Caco-2 (cell line): ENCODE measurements around the gene SMC4. TPM values are rescaled to one million over a fixed set of nuclear protein-coding genes. Genes with fewer than 3 reads are reported as not detected.

Experiments used
- BruUV-seq: library from RNA; stranded (reverse); fragments of 400-500 nt; replicated peaks from 2 replicates; lab custom pipeline; 2021; lab: Mats Ljungman, UMichigan
- CTCF ChIA-PET: fragments of 300-600 bp; sonication (Branson Sonifier 250); formaldehyde crosslinking; loops from one replicate; lab custom pipeline; 2022; ENCODE audit warnings: antibody characterized with exemption; lab: Charles Lee
- POLR2A ChIA-PET: fragments of 300-600 bp; sonication (Branson Sonifier 250); formaldehyde crosslinking; loops from one replicate; lab custom pipeline; 2022; ENCODE audit warnings: antibody characterized with exemption; lab: Charles Lee
- DNase-seq, 2 experiments: peaks; one replicate each; pipeline versions ENCODE4 v3.0.0 to v3.0.0-alpha.2; 2020 to 2022
- H3K27me3 ChIP-seq: replicated peaks from 2 replicates; pipeline ENCODE4 v1.6.0; 2011; ENCODE audit warnings: low read length; ENCODE audit not compliant: control insufficient read depth, insufficient read depth
- H3K36me3 ChIP-seq: 2 replicates; pipeline ENCODE4 v1.5.1; 2011; ENCODE audit warnings: low read length; ENCODE audit not compliant: control insufficient read depth, insufficient read depth
- H3K4me1 ChIP-seq: fragments of 250-450 bp; sonication (Bioruptor Pico); 2 replicates; pipeline ENCODE4 v1.5.1; 2020; ENCODE audit warnings: mild to moderate bottlenecking
- H3K4me3 ChIP-seq: 2 replicates; pipeline ENCODE4 v1.5.1; 2011; ENCODE audit warnings: low read depth, mild to moderate bottlenecking, control low read depth, low read length
- H3K9me3 ChIP-seq: fragments of 250-450 bp; sonication (Bioruptor Pico); 2 replicates; pipeline ENCODE4 v1.5.1; 2020; ENCODE audit warnings: mild to moderate bottlenecking, moderate library complexity
- H3K27ac Mint-ChIP-seq: one replicate; pipeline ENCODE4 v1.8.0; 2022; ENCODE audit warnings: mixed read lengths; ENCODE audit not compliant: unreplicated experiment
- H3K27me3 Mint-ChIP-seq: one replicate; pipeline ENCODE4 v1.8.0; 2022; ENCODE audit warnings: mixed read lengths; ENCODE audit not compliant: insufficient read depth, unreplicated experiment
- H3K36me3 Mint-ChIP-seq: one replicate; pipeline ENCODE4 v1.8.0; 2022; ENCODE audit warnings: mild to moderate bottlenecking, mixed read lengths; ENCODE audit not compliant: insufficient read depth, unreplicated experiment
- H3K4me1 Mint-ChIP-seq: one replicate; pipeline ENCODE4 v1.8.0; 2022; ENCODE audit warnings: low read depth, mixed read lengths; ENCODE audit not compliant: unreplicated experiment
- H3K4me3 Mint-ChIP-seq: one replicate; pipeline ENCODE4 v1.8.0; 2022; ENCODE audit warnings: mild to moderate bottlenecking, moderate library complexity, mixed read lengths; ENCODE audit not compliant: unreplicated experiment
- H3K9me3 Mint-ChIP-seq: one replicate; pipeline ENCODE4 v1.8.0; 2022; ENCODE audit warnings: mixed read lengths; ENCODE audit not compliant: unreplicated experiment
- CTCF ChIP-seq, 2 experiments: fragments of 200-600 bp in 1 of 2; IDR thresholded peaks; 1 replicate in 1 of 2; 2 replicates in 1 of 2; pipeline versions ENCODE4 v1.5.1 to v1.8.0; 2011 to 2022; ENCODE audit warnings: antibody characterized with exemption in 1 of 2, control low read depth in 1 of 2, inconsistent platforms in 1 of 2, low read depth in 1 of 2, low read length in 1 of 2, mild to moderate bottlenecking in 1 of 2, moderate library complexity in 1 of 2; ENCODE audit not compliant: insufficient read depth in 1 of 2, severe bottlenecking in 1 of 2, unreplicated experiment in 1 of 2
- intact Hi-C: fragments of 100-400 bp; cut with micrococcal nuclease; formaldehyde crosslinking; loops from one replicate; pipeline ENCODE4 v1.10.0; 2022; ENCODE audit not compliant: unreplicated experiment
- microRNA-seq: library from miRNA; unstranded; fragments of <30 nt; microRNA quantifications from one replicate; pipeline ENCODE4 v1.2.0, GENCODE V29; 2022
- total RNA-seq: library from RNA; stranded (reverse); gene quantifications from 2 replicates; pipeline ENCODE4 v1.2.3, GENCODE V29; 2022

The SMC4 gene
- total RNA-seq, 1 experiment from 2014 or later: 133 TPM

GRCh38 chr3:160481856-160482255 is 82.4 kb downstream of the SMC4 start:
- no peaks in the 10 kb centered on the region for H3K9me3 Mint-ChIP-seq
- no peak overlapping the region for H3K4me3 Mint-ChIP-seq
- no peak for TF ChIP-seq CTCF (IDR thresholded peaks at IDR 0.05; ENCODE audit: insufficient read depth in 1 of 2, low read depth in 1 of 2, low read length in 1 of 2, severe bottlenecking in 1 of 2, unreplicated experiment in 1 of 2)
- no peak overlapping the region for H3K27ac Mint-ChIP-seq
- no peaks in the 10 kb centered on the region for H3K4me1 Mint-ChIP-seq
- ChIA-PET CTCF (no interaction called here), POLR2A (no interaction called here)
- no peaks in the 10 kb centered on the region for H3K36me3 Mint-ChIP-seq
- H3K27me3 Mint-ChIP-seq: no peaks in the 10 kb centered on the region
- DNase-seq: no peak
- no peaks in the 10 kb centered on the region for H3K4me1 ChIP-seq
- BruUV-seq: no TSS peak
- H3K9me3 ChIP-seq: no peaks in the 10 kb centered on the region
- intact Hi-C loops: no loop called here
- no peaks in the 10 kb centered on the region for H3K36me3 ChIP-seq
- no peaks in the 10 kb centered on the region for H3K27me3 ChIP-seq
- no peak overlapping the region for H3K4me3 ChIP-seq

GRCh38 chr3:160482796-160483195 is 83.3 kb downstream of the SMC4 start:
- no peak for TF ChIP-seq CTCF (IDR thresholded peaks at IDR 0.05; ENCODE audit: insufficient read depth in 1 of 2, low read depth in 1 of 2, low read length in 1 of 2, severe bottlenecking in 1 of 2, unreplicated experiment in 1 of 2)
- Mint-ChIP-seq H3K4me1 (no peaks in the 10 kb centered on the region), H3K4me3 (no peak overlapping the region), H3K9me3 (no peaks in the 10 kb centered on the region), H3K27me3 (no peaks in the 10 kb centered on the region), H3K36me3 (no peaks in the 10 kb centered on the region), H3K27ac (no peak overlapping the region)
- Histone ChIP-seq H3K9me3 (no peaks in the 10 kb centered on the region), H3K36me3 (no peaks in the 10 kb centered on the region), H3K27me3 (no peaks in the 10 kb centered on the region), H3K4me1 (no peaks in the 10 kb centered on the region), H3K4me3 (no peak overlapping the region)
- no peak for DNase-seq
- BruUV-seq: no TSS peak
- intact Hi-C loops: no loop called here
- ChIA-PET CTCF (no interaction called here), POLR2A (no interaction called here)

Small RNA genes within 50 kb of the gene (microRNA-seq; reads per million reads assigned to microRNA genes)
- gene MIR15B (1,183 reads per million, percentile 89 among the genes with 10 or more reads in this experiment), gene MIR16-2 (430 reads per million, percentile 81 among the genes with 10 or more reads in this experiment)

Other genes starting within 250 kb of the SMC4 start
- 3.2 and 3.7 TPM in 2 replicates for gene C3orf80, start 174.2 kb upstream of the SMC4 start, total RNA-seq
- gene IFT80, start 425 bp upstream of the SMC4 start, total RNA-seq: 19.3 and 24.9 TPM in 2 replicates
- 3.8 and 4.5 TPM in 2 replicates for gene TRIM59, start 50.1 kb downstream of the SMC4 start, total RNA-seq
- 53.5 and 60.5 TPM in 2 replicates for gene KPNA4, start 165.9 kb downstream of the SMC4 start, total RNA-seq